ENCODE data around the gene PTDSS2.

- TF ChIP-seq, protein P1, sequence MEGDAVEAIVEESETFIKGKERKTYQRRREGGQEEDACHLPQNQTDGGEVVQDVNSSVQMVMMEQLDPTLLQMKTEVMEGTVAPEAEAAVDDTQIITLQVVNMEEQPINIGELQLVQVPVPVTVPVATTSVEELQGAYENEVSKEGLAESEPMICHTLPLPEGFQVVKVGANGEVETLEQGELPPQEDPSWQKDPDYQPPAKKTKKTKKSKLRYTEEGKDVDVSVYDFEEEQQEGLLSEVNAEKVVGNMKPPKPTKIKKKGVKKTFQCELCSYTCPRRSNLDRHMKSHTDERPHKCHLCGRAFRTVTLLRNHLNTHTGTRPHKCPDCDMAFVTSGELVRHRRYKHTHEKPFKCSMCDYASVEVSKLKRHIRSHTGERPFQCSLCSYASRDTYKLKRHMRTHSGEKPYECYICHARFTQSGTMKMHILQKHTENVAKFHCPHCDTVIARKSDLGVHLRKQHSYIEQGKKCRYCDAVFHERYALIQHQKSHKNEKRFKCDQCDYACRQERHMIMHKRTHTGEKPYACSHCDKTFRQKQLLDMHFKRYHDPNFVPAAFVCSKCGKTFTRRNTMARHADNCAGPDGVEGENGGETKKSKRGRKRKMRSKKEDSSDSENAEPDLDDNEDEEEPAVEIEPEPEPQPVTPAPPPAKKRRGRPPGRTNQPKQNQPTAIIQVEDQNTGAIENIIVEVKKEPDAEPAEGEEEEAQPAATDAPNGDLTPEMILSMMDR (IDR thresholded peaks at IDR 0.05; ENCODE audit: low read depth, low read length), result no peak
- TF ChIP-seq, protein P2, sequence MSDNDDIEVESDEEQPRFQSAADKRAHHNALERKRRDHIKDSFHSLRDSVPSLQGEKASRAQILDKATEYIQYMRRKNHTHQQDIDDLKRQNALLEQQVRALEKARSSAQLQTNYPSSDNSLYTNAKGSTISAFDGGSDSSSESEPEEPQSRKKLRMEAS (IDR thresholded peaks at IDR 0.05; ENCODE audit: low read depth, low read length), result no peak
- TF ChIP-seq POLR2A (IDR thresholded peaks at IDR 0.05; ENCODE audit: extremely low read depth, insufficient read length), result no peak
Observed at GRCh38 chr11:419248-420005, 30.7 kb upstream of the PTDSS2 start.

Data from NB4 (cell line).